DND-41 (cell line): ENCODE results near the gene CABLES2.

Experiments used
- ATAC-seq: fragments of 200-7000 bp; cut with Tn5 transposase; 3 replicates; pipeline ENCODE4 v1.9.1; 2021; ENCODE audit warnings: low read depth; ENCODE audit not compliant: insufficient read depth
- DNase-seq: peaks from one replicate; pipeline ENCODE4 v3.0.0-alpha.2; 2020
- H2AFZ ChIP-seq: 2 replicates; pipeline ENCODE4 v1.6.0; 2012; ENCODE audit warnings: low read depth, low read length
- H3K27ac ChIP-seq: 2 replicates; pipeline ENCODE4 v1.5.1; 2012; ENCODE audit warnings: low read length, inconsistent platforms
- H3K27me3 ChIP-seq: fragments of 200-600 bp; sonication (generic); 2 replicates; pipeline ENCODE4 v1.6.0; 2012; ENCODE audit warnings: low read length, mild to moderate bottlenecking, inconsistent platforms; ENCODE audit not compliant: insufficient read depth, poor library complexity
- H3K36me3 ChIP-seq: 2 replicates; pipeline ENCODE4 v1.5.1; 2012; ENCODE audit warnings: low read length, inconsistent platforms; ENCODE audit not compliant: insufficient read depth
- H3K4me1 ChIP-seq: 2 replicates; pipeline ENCODE4 v1.5.1; 2012; ENCODE audit warnings: mild to moderate bottlenecking, low read length; ENCODE audit not compliant: insufficient read depth
- H3K4me2 ChIP-seq: 2 replicates; pipeline ENCODE4 v1.6.0; 2012; ENCODE audit warnings: mild to moderate bottlenecking, moderate library complexity, low read length, inconsistent platforms; ENCODE audit not compliant: insufficient read depth
- H3K4me3 ChIP-seq, 2 experiments: fragments of 200-600 bp in 1 of 2; shearing (Covaris generic) in 1 of 2; 2 replicates each; pipeline ENCODE4 v1.5.1; 2012 to 2016; ENCODE audit warnings: inconsistent platforms in 2 of 2, low read length in 2 of 2, mild to moderate bottlenecking in 2 of 2, low read depth in 1 of 2, moderate library complexity in 1 of 2
- H3K79me2 ChIP-seq: 2 replicates; pipeline ENCODE4 v1.6.0; 2012; ENCODE audit warnings: low read length, inconsistent platforms; ENCODE audit not compliant: insufficient read depth
- H3K9ac ChIP-seq: 2 replicates; pipeline ENCODE4 v1.6.0; 2012; ENCODE audit warnings: low read depth, mild to moderate bottlenecking, inconsistent platforms, low read length, moderate library complexity
- H3K9me3 ChIP-seq: 2 replicates; pipeline ENCODE4 v1.5.1; 2012; ENCODE audit warnings: low read length, moderate library complexity, mild to moderate bottlenecking, inconsistent platforms; ENCODE audit not compliant: insufficient read depth, severe bottlenecking
- H4K20me1 ChIP-seq: 2 replicates; pipeline ENCODE4 v1.6.0; 2012; ENCODE audit warnings: low read length; ENCODE audit not compliant: insufficient read depth
- EZH2 ChIP-seq: IDR thresholded peaks from 3 replicates; pipeline ENCODE4 v1.6.1; 2012; ENCODE audit warnings: borderline replicate concordance, low read depth, mild to moderate bottlenecking, moderate library complexity, low read length, inconsistent platforms; ENCODE audit not compliant: severe bottlenecking
- TF ChIP-seq, protein P1 (sequence below): IDR thresholded peaks from 2 replicates; pipeline ENCODE4 v1.5.1; 2012; ENCODE audit warnings: borderline replicate concordance, low read length, moderate library complexity, mild to moderate bottlenecking; ENCODE audit not compliant: poor library complexity, severe bottlenecking; ENCODE audit errors: extremely low read depth

CABLES2 gene

GRCh38 chr20:62410746-62411478 is 3.8 kb upstream of the CABLES2 start:
- H3K9me3 ChIP-seq: no peaks in the 10 kb centered on the region
- DNase-seq (no peak), ATAC-seq (no peak)
- H3K9ac ChIP-seq: no peak overlapping the region
- no peak overlapping the region for H3K4me3 ChIP-seq
- no peaks in the 10 kb centered on the region for H3K27me3 ChIP-seq
- no peak overlapping the region for H3K27ac ChIP-seq
- H3K4me1 ChIP-seq: peaks cover 27% of the 10 kb centered on the region
- TF ChIP-seq, protein P1, sequence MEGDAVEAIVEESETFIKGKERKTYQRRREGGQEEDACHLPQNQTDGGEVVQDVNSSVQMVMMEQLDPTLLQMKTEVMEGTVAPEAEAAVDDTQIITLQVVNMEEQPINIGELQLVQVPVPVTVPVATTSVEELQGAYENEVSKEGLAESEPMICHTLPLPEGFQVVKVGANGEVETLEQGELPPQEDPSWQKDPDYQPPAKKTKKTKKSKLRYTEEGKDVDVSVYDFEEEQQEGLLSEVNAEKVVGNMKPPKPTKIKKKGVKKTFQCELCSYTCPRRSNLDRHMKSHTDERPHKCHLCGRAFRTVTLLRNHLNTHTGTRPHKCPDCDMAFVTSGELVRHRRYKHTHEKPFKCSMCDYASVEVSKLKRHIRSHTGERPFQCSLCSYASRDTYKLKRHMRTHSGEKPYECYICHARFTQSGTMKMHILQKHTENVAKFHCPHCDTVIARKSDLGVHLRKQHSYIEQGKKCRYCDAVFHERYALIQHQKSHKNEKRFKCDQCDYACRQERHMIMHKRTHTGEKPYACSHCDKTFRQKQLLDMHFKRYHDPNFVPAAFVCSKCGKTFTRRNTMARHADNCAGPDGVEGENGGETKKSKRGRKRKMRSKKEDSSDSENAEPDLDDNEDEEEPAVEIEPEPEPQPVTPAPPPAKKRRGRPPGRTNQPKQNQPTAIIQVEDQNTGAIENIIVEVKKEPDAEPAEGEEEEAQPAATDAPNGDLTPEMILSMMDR: no peak
- no peak for TF ChIP-seq EZH2
- peaks cover 3% of the 10 kb centered on the region; the same call in 1 of the 2 replicates for H3K36me3 ChIP-seq
- peaks cover 9% of the 10 kb centered on the region for H3K79me2 ChIP-seq
- no peak overlapping the region for H3K4me2 ChIP-seq
- peaks cover 16% of the 10 kb centered on the region; the same call in 1 of the 2 replicates for H4K20me1 ChIP-seq
- H2AFZ ChIP-seq: no peak overlapping the region

- no peak overlapping the region for H2AFZ ChIP-seq
- peaks cover 17% of the 10 kb centered on the region for H3K79me2 ChIP-seq
These were observed 3.1 kb upstream of the CABLES2 start for GRCh38 chr20:62409931-62410745.

DNA sequence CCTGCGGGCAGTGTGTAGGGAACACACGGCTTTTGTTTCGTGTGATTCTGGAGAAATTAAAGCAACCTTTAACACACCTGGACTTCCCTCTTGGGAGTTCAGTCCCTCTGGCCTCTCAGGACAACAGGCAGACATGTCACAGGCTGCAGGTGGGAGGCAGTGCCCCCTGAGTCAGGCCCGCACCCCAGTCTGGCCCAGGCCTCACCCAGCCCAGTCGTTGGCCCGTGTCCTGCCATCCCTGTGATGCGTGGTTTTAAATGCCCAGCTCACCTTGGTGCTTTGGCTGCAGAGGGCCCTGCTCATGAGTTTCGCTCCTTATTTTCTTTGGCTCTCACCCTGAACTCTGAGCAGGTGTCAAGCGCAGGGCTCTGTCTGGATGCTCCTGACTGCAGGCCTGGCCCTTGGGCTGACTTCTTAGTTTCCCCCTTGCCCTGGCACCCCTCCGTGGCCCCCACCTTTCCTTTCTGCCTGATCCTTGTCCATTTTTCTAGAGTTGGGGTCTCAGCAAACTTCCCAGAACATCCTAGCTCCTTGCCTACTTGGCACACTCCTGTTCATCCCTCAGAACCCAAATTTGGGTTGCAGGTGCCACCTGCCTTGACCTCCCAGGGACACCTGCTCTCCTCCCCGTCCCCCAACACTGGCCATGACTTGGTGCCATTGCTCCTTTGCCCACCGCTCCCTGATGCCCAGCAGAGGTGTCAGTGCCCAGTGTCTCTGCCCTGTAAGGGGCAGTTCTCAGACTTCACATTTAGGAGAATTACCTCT is 2.2 kb upstream of the CABLES2 start:
- ATAC-seq (no peak), DNase-seq (no peak)
- no peak overlapping the region for H3K9ac ChIP-seq
- TF ChIP-seq, protein P1: no peak
- TF ChIP-seq EZH2: no peak
- no peak overlapping the region for H3K4me3 ChIP-seq
- H3K27me3 ChIP-seq: no peaks in the 10 kb centered on the region
- no peaks in the 10 kb centered on the region for H3K9me3 ChIP-seq
- peaks cover 14% of the 10 kb centered on the region for H3K36me3 ChIP-seq
- no peak overlapping the region for H2AFZ ChIP-seq
- H3K27ac ChIP-seq: no peak overlapping the region
- peaks cover 26% of the 10 kb centered on the region for H3K79me2 ChIP-seq
- no peak overlapping the region for H3K4me2 ChIP-seq
- peaks cover 43% of the 10 kb centered on the region for H3K4me1 ChIP-seq
- peaks cover 32% of the 10 kb centered on the region for H4K20me1 ChIP-seq

More at GRCh38 chr20:62409931-62410745, 3.1 kb upstream of the CABLES2 start:
- Histone ChIP-seq H3K36me3 (peaks cover 6% of the 10 kb centered on the region), H3K4me3 (no peak overlapping the region), H4K20me1 (peaks cover 24% of the 10 kb centered on the region; the same call in 1 of the 2 replicates), H3K27ac (no peak overlapping the region), H3K9ac (no peak overlapping the region), H3K27me3 (no peaks in the 10 kb centered on the region), H3K9me3 (no peaks in the 10 kb centered on the region), H3K4me1 (peaks cover 35% of the 10 kb centered on the region), H3K4me2 (peak overlapping the region; percentile 17; the same call in 1 of the 2 replicates)
- DNase-seq: peak; percentile 47
- ATAC-seq: no peak
- TF ChIP-seq, protein P1: peak; percentile 65
- no peak for TF ChIP-seq EZH2
